ENCODE data around the gene PRPF39. TPM values are rescaled to one million over a fixed set of nuclear protein-coding genes. Genes with fewer than 3 reads are reported as not detected.

Gene PRPF39
- total RNA-seq, 4 donors from 2014 or later, result 39.1 to 243 (median 69.5) TPM

DNA sequence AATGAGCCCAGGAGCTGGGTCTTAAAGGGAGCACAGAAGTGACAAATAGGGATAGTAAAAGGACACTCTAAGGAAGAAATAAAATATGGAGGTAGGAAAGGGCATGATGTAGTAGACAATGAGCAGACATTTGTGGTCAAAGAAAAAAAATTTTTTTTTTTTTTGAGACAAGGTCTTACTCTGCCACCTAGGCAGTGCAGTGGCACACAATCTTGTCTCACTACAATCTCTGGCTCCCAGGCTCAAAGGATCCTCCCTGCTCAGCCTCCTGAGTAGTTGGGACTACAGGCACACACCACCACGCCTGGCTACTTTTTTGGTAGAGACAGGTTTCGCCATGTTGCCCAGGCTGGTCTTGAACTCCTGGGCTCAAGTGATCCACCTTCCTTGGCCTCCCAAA, 41.8 kb downstream of the PRPF39 start:
- TF ChIP-seq, protein P1, sequence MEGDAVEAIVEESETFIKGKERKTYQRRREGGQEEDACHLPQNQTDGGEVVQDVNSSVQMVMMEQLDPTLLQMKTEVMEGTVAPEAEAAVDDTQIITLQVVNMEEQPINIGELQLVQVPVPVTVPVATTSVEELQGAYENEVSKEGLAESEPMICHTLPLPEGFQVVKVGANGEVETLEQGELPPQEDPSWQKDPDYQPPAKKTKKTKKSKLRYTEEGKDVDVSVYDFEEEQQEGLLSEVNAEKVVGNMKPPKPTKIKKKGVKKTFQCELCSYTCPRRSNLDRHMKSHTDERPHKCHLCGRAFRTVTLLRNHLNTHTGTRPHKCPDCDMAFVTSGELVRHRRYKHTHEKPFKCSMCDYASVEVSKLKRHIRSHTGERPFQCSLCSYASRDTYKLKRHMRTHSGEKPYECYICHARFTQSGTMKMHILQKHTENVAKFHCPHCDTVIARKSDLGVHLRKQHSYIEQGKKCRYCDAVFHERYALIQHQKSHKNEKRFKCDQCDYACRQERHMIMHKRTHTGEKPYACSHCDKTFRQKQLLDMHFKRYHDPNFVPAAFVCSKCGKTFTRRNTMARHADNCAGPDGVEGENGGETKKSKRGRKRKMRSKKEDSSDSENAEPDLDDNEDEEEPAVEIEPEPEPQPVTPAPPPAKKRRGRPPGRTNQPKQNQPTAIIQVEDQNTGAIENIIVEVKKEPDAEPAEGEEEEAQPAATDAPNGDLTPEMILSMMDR (IDR thresholded peaks at IDR 0.05), result no peak
- TF ChIP-seq POLR2A (IDR thresholded peaks at IDR 0.05), result no peak
- H3K36me3 ChIP-seq, result no peaks in the 10 kb centered on the region

DNA sequence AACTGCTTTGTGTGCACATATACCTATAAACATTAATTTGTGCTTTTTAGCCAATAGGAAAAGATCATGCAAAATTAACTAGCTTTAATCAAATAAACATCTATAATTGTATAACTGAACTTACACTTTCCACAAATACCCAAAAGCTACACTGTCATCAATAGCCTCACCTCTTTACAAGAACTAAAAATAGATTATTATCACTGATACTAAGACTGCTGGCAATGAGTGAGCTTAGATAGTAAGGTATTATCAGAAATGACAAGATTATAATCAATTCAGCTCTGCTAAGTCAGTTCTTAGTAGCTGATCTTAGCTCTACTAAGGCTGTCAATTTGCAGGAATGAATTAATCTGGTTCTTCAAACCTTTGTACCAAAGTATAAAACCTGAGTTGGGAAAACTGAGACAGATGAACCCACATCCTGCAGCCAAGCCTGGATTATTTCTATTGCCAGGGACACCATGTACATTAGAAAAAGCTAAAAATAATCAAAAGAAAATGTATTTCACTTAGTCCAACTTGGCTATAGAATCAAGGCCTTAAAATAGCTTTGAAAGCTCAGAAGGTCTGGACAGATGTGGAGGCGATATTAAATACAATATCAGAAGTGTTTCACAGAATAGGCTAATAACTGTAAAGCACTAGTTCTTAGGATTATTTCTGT, 45.2 kb downstream of the PRPF39 start:
- no peak for DNase-seq
- Histone ChIP-seq H3K9me3 (no peaks in the 10 kb centered on the region), H3K4me1 (no peaks in the 10 kb centered on the region), H3K36me3 (no peaks in the 10 kb centered on the region), H3K4me3 (no peak overlapping the region), H3K27ac (no peak overlapping the region), H3K27me3 (no peaks in the 10 kb centered on the region)
- intact Hi-C loops (cut with DNase I; ENCODE audit: low total_unique reads), result no loop called here
- TF ChIP-seq, protein P1 (IDR thresholded peaks at IDR 0.05), result no peak
- TF ChIP-seq POLR2A (IDR thresholded peaks at IDR 0.05), result no peak

More for the DNA sequence above, 41.8 kb downstream of the PRPF39 start:
- Histone ChIP-seq H3K4me3 (no peak overlapping the region), H3K27me3 (no peaks in the 10 kb centered on the region), H3K4me1 (no peaks in the 10 kb centered on the region), H3K27ac (no peak overlapping the region), H3K9me3 (no peaks in the 10 kb centered on the region)
- no peak for DNase-seq
- intact Hi-C loops (cut with DNase I; ENCODE audit: low total_unique reads), result no loop called here

DNA sequence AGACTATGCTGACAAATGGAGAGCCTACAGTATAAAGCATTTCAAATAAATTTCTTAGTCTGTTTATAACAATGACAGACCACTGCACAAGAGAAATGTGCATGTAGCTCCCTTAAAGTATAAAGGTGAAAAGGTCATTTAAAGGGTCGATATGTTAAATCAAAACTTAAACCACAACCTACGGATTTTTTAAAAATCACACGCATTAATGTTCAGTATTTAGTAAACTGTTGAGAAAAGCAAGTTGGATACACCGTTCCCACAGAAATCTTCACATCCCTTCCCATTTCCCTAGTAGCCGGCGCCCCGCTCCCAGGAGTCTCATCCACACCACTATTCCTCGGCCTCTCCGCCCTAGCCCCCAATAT, 49.8 kb downstream of the PRPF39 start:
- DNase-seq, result no peak
- Histone ChIP-seq H3K4me1 (peaks cover 0 to 7% of the 10 kb centered on the region in 2 donors), H3K9me3 (no peaks in the 10 kb centered on the region), H3K36me3 (no peaks in the 10 kb centered on the region), H3K27ac (peak overlapping the region; percentile 80 to 83), H3K4me3 (peak overlapping the region; percentile 52 to 58), H3K27me3 (no peaks in the 10 kb centered on the region)
- TF ChIP-seq, protein P1 (IDR thresholded peaks at IDR 0.05), result no peak
- no peak for TF ChIP-seq POLR2A (IDR thresholded peaks at IDR 0.05)
- intact Hi-C loops (cut with DNase I; ENCODE audit: low total_unique reads), result no loop called here

DNA sequence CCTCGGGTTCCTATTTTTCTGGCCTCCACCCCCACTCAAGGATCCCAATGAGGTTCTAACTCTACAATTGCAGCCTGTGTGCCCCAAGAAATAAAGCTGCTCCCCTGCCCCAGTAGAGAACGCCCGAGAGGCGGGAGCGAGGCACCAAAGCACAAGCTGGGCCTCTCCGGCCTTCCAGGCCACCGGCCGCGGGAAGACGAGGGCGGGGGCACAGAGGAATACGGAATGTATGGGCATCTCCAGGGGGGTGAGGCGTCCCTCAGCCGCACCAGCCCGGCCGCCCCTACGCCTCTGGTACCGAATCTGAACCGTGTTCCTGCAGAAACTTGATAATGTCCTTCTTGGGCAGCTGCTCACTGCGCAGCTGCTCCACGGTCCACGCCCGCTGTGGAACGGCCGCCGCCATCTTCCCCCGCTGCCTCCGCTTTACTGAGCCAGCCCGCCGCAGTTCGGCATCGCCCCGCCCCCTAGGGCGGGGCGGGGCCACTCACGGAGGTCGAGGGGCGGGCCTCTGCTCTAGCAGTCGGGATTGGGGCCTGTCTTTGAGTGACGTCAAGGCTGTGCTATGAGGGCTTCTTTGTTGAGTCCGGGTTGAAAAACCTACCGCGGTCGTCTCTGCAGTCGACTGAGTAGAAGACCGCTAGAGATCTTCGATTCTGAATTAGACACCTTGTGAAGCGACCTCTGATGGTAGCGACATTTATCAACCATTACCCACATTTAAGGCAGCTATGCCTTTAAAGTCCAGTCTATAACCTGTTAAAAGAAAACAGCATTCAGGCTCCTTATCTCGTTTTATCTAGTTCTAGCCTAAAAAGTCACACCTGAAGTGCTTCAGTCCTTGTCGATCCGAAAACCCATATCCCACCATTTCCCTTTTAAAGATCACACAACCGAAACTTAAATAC, 50.4 kb downstream of the PRPF39 start, which contains the start of gene FKBP3:
Gene FKBP3 (minus strand): TSS at position 431 of the 908 bp plus-strand sequence. CDS start 25 bp downstream, at position 406.
- H3K4me3 ChIP-seq, result peak within 1 kb of the TSS; percentile 52 to 58
- H3K27ac ChIP-seq, result peak within 1 kb of the TSS; percentile 80 to 83
- peak; percentile 94 to 98 for DNase-seq
- no peaks in the 10 kb centered on the region for H3K27me3 ChIP-seq
- intact Hi-C loops (cut with DNase I; ENCODE audit: low total_unique reads), result no loop called here
- H3K9me3 ChIP-seq, result no peaks in the 10 kb centered on the region
- peaks cover 0 to 7% of the 10 kb centered on the region in 2 donors for H3K4me1 ChIP-seq
- peak; percentile 74 to 75 for TF ChIP-seq POLR2A (IDR thresholded peaks at IDR 0.05)
- TF ChIP-seq, protein P1 (IDR thresholded peaks at IDR 0.05), result peak in 3 of 4 experiments; percentile 4 to 18 (median 13)
- no peaks in the 10 kb centered on the region for H3K36me3 ChIP-seq

DNA sequence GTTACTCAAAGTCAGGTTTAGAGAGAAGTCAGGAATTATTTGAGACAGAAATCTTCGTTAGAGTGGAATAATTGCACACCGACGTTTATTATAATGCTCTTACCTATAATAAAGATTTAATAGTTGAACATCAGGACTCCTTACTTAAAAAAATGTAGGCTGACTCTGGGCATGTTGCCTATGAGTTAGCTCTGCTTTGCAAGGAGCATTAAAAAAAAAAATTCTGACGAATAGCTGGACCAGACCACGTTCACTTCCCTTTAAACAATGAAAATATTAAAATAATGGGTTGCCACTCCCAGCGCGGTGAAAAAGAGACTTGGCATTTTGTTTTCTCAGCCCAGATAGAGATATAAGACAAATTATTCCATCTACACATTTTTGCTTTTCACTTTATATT, 51.2 kb downstream of the PRPF39 start:
- Histone ChIP-seq H3K9me3 (no peaks in the 10 kb centered on the region), H3K36me3 (no peaks in the 10 kb centered on the region), H3K4me3 (peak overlapping the region; percentile 52 to 58), H3K27ac (peak overlapping the region; percentile 80 to 83), H3K27me3 (no peaks in the 10 kb centered on the region), H3K4me1 (peaks cover 0 to 7% of the 10 kb centered on the region in 2 donors)
- intact Hi-C loops (cut with DNase I; ENCODE audit: low total_unique reads), result no loop called here
- DNase-seq, result no peak
- TF ChIP-seq POLR2A (IDR thresholded peaks at IDR 0.05), result no peak
- TF ChIP-seq, protein P1 (IDR thresholded peaks at IDR 0.05), result no peak
